HG03280 (cell line): ENCODE data around the gene GGT5.
"Not testable (repeated sequence)": the region's sequence is repeated elsewhere in the genome, so short reads cannot be mapped to it uniquely, and the experiment has no call there.

Source experiments
- ATAC-seq: cut with Tn5 transposase; IDR thresholded peaks from one replicate; pipeline ENCODE4 v1.9.1; 2021; ENCODE audit warnings: mild to moderate bottlenecking, moderate library complexity; ENCODE audit not compliant: unreplicated experiment

The GGT5 gene

GRCh38 chr22:24263479-24263878 lies 18.6 kb upstream of the GGT5 start:
- not testable (repeated sequence) for ATAC-seq

GRCh38 chr22:24262185-24262749 lies 17.4 kb upstream of the GGT5 start:
- ATAC-seq: not testable (repeated sequence)

- not testable (repeated sequence) for ATAC-seq
These were observed 14.6 kb upstream of the GGT5 start for GRCh38 chr22:24259459-24259858.

GRCh38 chr22:24256736-24257135 lies 11.9 kb upstream of the GGT5 start:
- ATAC-seq: not testable (repeated sequence)

- not testable (repeated sequence) for ATAC-seq
These were observed 11.3 kb upstream of the GGT5 start for GRCh38 chr22:24256136-24256535.

- not testable (repeated sequence) for ATAC-seq
These were observed 8.2 kb upstream of the GGT5 start for GRCh38 chr22:24253126-24253525.

- ATAC-seq: not testable (repeated sequence)
These were observed 6.4 kb upstream of the GGT5 start for GRCh38 chr22:24251286-24251685.

GRCh38 chr22:24249413-24249812 lies 4.5 kb upstream of the GGT5 start:
- ATAC-seq: not testable (repeated sequence)

GRCh38 chr22:24248611-24249010 lies 3.7 kb upstream of the GGT5 start:
- ATAC-seq: not testable (repeated sequence)

GRCh38 chr22:24247564-24248344 lies 2.9 kb upstream of the GGT5 start:
- ATAC-seq: no peak

- no peak for ATAC-seq
These were observed 2.2 kb upstream of the GGT5 start for GRCh38 chr22:24247011-24247507.

GRCh38 chr22:24245584-24246561 lies 991 bp upstream of the GGT5 start:
- not testable (repeated sequence) for ATAC-seq

- ATAC-seq: no peak
These were observed 616 bp downstream of the GGT5 start for GRCh38 chr22:24244144-24244787.

- ATAC-seq: not testable (repeated sequence)
These were observed 1.5 kb downstream of the GGT5 start for GRCh38 chr22:24243417-24243816.

- ATAC-seq: not testable (repeated sequence)
These were observed 3.7 kb downstream of the GGT5 start for GRCh38 chr22:24240985-24241692.

GRCh38 chr22:24240381-24240780 lies 4.5 kb downstream of the GGT5 start:
- no peak for ATAC-seq

GRCh38 chr22:24238101-24238694 lies 6.7 kb downstream of the GGT5 start:
- ATAC-seq: not testable (repeated sequence)

- ATAC-seq: no peak
These were observed 8.2 kb downstream of the GGT5 start for GRCh38 chr22:24236656-24237055.

- ATAC-seq: no peak
These were observed 9.6 kb downstream of the GGT5 start for GRCh38 chr22:24235315-24235714.
